Testis (tissue), 2 donors: ENCODE data around the gene ZNF658.
"Not testable (repeated sequence)": the region's sequence is repeated elsewhere in the genome, so short reads cannot be mapped to it uniquely, and the experiment has no call there.

Experiments
- CTCF ChIP-seq, 3 experiments: fragments of 450-650 bp in 2 of 3; fragments of 200-600 bp in 1 of 3; sonication (generic) in 1 of 3; IDR thresholded peaks; one replicate each; pipeline ENCODE4 v1.5.1; 2016 to 2019; ENCODE audit warnings: antibody characterized with exemption in 3 of 3, mild to moderate bottlenecking in 2 of 3, moderate library complexity in 1 of 3
- POLR2A ChIP-seq: fragments of 450-650 bp; IDR thresholded peaks from one replicate; pipeline ENCODE4 v1.6.1; 2017; ENCODE audit warnings: antibody characterized with exemption, mild to moderate bottlenecking, moderate library complexity

GRCh38 chr9:66952576-66952975 lies 52.1 kb downstream of the ZNF658 start:
- TF ChIP-seq CTCF (IDR thresholded peaks at IDR 0.05); POLR2A: not testable (repeated sequence)
